HG02884 (cell line): Measurements from ENCODE around the gene KCTD11.

Experiments
- ATAC-seq: cut with Tn5 transposase; IDR thresholded peaks from one replicate; pipeline ENCODE4 v1.9.1; 2021; ENCODE audit warnings: mild to moderate bottlenecking, moderate library complexity; ENCODE audit not compliant: unreplicated experiment

The KCTD11 gene

GRCh38 chr17:7351665-7352502, at the start of gene KCTD11:
TSS of gene KCTD11 (plus strand) at chr17:7352162.
- ATAC-seq = peak; percentile 49

GRCh38 chr17:7304179-7304578, 47.8 kb upstream of the KCTD11 start:
- no peak for ATAC-seq

DNA sequence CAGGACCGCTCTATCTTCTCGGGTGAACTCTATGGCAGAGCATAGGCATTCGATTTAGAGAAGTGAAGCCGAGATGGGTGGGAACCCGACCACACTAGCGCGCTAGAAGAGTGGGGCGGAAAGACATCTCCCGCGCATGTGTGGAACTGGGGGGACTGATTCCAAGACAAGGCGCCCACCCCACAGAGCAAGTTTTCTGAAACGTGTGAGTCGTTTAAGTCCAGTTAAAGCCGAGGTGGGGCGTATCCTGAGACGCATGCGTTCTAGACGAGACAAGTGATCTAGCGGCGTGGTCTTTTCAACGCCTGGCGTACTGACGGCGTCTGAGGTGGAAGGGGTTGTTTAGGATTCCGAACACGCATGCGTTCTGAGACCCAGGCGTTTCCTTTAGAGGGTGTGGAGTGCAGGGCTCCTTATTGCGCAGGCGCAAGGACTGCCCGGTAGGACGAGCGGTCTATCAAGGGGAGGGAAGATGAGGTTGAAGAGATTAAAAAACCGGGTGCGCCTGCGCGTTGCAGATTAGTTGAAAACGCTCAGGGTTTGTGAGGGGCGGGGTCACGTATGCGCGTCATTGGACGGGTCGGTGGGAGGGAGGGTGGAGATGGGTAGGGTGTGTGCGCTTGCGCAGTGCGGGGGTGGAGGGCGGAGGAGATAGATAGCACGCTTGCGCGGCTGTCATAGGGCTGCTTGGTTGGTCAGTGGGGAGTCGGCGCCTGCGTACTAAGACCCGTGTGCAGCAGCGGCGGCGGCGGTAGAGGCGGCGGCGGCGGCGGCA, 44.9 kb upstream of the KCTD11 start, which contains the start of gene EIF5A:
EIF5A (plus strand) TSS at position 718 of the 775 bp plus-strand sequence. CDS start 2,008 bp downstream, outside the sequence.
- ATAC-seq = peak; percentile 61

DNA sequence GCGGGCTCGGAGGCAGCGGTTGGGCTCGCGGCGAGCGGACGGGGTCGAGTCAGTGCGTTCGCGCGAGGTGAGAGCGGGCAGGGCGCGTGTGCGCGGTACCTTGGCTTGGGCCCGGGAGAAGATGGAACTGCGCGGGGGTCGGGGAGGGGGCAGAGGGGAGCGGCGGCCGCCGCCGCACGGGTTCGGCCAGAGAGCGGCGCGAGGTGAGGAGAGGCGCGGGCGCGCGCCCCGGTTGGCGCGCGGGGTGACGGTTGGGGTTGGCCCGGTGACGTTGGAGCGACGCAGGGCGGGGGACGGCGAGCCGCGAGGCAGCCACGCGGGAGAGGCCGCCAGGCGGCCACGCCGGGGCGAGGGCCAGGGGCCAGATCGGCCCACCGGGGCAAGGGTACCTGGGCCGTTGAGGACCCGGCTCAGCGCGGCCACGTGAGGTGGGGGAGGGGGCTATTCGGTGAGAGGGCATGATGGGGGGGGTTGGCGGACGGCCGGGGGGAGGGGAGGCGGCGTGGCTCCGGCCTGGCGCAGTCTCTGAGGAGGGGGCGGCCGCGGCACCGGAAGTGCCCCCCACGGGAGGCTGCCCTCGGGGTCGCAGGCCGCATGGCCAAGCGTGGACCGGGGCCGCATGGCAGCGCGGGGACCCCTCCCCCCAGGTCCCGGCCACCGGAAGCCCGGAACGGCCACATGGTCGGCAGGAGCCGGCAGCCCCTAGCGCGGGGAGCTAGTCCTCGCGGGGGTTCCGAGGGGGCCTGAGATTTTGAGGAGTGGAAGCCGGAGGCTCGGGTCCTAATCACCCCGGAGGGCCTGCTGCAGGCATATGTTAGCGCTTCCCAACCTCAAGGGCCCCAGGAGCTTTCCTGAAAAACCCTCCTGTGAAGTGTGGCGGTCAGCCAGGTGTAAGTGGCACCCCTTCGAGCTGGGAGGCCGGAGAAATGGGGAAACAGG, 44.0 kb upstream of the KCTD11 start:
- ATAC-seq = no peak

DNA sequence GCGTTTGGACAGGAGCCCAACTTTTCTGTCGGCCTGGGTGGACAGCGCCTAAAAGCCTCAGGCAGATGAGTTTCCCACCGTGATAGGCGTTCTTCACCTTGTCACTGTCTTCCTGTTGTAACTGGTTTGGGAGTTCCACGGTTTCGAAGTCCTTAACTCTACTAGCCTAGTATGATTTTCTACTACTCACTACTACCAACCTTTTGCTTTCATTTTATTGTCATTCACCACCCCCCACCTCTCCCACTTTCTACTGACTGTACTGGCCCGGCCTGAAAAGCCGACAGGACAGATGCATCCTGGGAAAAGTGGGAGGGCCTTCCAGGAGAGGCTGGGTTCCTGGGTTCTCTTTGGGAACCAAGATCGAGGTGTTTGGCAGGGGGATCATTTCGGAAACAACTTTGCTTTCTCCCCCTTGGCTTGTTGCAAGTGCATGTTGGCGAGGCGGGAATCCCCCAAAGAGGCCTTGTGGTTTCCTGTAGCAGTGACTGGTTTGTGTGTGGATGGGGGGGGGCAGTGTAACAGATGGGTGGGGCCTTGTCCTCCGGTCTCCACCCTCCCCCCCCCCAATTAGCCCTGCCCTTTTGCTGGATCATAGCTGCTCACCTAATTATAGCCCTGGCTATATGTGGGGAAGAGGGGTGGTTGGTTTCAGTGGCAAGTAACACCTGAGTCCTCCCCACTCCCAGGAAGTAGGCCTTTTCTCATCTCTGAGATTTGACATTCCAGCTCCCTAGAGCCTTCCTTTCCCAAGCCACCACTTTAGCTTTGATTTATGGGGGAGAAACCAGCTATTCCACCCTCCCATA, 43.1 kb upstream of the KCTD11 start:
- ATAC-seq = no peak

- ATAC-seq = no peak
Observed at GRCh38 chr17:7309628-7310027, 42.3 kb upstream of the KCTD11 start.

- no peak for ATAC-seq
Observed at GRCh38 chr17:7311110-7311705, 40.8 kb upstream of the KCTD11 start.

GRCh38 chr17:7312432-7313087, 39.4 kb upstream of the KCTD11 start:
- ATAC-seq = no peak

DNA sequence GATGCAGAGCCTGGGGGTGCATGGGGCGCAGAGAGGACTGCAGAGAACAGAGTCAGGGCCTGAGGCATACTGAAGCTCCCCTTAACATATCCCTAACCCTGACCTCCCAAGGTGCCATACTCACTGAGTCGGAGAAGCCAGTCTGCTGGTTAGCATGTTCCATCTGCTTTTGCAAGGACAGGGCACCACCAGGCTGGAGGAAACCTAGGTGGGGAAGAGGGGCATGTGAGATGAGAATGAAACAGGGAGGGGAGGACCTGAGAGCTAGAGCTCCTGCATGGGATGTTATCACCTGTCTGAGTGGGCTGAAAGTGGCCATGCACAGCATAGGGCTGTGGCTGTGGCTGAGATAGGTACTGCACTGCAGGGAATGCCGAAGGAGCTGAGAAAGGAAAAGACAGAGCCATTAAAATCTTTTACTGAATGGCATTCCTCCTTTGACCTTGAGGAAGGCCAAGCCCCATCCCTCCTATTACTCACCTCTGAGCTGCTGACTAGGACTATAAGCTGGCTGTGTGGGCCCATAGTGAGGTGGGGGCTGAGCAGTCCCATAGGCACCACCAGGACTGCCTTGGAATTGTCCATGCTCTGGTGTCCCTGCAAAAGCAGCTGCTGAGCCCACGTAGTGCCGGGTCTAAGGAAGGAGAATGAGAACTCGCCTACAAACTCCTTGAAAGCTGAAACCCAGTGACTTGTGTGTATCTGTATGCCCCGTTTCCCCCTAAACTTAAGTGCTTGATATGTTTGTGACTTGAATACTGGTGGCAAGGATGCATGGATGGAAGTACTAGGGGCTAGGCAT, 38.7 kb upstream of the KCTD11 start:
- no peak for ATAC-seq

DNA sequence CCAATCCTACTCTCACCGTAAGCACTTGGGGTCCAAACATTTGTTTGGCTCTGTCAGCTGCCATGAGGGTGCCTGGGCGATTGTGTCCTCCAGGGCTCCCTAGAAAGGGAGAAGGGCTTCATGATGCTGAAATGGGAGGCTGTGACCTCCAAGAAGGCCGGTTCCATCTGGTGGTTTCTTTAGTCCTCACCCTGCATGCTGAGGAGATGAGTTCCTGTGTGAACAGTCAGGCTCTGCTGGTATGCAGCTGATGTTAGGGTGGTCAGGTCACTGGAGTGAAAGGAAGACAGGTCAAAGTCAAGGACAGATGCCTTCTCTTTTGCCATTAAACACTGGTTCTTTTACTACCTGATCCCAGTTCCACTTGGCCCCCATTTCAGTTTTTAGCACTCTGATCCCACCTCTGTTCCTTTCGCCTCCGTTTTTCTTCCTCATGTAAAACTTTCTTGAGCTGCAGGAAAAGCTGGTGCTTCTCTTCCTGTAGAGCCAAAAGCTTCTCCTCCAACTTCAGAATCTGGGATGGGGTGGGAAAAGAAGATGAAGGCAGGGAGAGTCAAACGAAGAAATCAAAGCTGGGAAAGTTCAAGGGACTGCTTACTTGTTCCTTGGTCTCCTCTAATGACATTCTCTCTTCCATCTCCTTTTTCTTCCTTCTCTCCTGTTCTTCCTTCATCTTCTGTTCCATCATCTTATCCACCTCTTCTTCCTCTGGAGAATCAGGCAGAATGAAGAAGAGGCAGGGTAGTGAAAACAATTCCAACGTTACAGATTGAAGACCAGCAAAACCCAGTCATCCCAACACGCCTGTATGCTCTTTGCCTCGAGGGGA, 37.9 kb upstream of the KCTD11 start:
- ATAC-seq = no peak

DNA sequence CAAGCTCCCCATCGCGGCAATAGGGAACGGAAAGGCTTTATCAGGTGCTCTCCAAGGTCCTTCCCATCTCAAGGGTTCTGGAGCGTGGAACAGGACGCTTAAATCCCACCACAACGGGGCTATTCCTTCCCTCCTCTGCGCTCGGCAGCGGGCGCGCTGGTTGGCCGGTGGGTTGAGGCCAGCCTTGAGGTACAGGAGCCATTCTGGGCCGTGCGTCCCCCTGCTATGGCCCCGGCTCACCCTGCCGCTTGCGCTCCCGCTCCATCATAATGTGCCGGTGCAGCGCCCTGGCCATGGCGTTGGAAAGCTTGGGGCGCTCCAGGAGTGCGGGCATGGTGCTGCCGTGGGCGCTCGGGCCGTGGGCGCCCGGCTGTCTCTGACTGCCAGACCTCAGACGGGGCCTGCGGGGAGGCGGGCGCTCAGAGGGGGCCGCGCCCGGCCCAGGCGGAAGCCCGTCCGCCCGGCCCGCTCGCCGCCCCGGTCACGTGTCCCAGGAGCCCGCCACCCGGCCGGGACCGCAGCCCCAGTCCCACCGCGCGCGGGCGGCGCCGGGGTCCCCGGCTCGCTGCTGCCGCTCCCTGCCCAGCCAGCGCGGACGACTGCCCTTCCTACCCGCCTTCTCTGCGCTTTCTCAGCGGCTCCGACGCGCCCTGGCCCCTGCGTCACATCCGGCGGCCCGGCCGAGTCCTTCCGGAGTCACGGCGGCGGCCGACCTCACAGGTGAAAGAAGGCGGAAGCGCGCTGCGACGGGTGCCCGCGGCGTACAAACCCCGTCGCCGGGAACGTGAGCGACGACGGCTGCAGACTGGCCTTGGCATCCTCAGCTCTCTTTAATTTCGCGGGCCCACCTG, 37.0 kb upstream of the KCTD11 start, which contains the start of gene GPS2:
GPS2 (minus strand) TSS at position 642 of the 851 bp plus-strand sequence; CDS start at position 334, 308 bp downstream.
- peak; percentile 56 for ATAC-seq

DNA sequence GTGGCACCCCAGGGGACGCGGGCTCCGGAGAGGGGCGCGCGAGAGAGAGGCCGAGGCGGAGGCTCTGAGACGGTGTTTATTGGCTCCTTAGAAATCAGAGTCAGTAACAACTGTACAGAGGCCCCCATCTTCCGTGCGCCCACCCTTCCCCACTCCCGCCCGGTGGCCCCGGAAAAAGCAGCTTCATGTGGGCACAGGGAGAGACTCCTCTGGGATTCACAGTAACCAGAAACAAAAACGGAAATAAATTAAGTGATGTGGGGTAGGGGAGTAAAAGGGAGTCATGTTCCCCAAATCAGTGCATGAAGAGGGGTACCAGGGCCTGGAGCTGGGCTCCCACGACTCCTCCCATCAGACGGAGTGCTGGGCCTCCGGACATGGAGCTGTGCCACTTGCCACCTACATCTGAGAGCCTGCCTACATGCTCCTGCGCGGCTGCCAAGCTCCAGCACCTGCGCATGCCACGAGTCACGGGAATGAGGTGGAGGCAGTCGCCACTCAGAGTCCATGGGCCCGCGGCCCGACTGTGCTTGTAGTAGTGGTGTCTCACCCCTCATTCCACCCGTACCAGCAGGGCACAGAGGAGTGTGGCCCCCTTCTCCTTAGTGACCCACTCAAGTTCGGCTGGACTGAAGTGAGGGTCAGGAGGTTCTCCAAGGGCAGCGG, 36.3 kb upstream of the KCTD11 start:
- ATAC-seq = no peak

- ATAC-seq = no peak
Observed at GRCh38 chr17:7317161-7317803, 34.7 kb upstream of the KCTD11 start.

GRCh38 chr17:7318121-7318860, 33.7 kb upstream of the KCTD11 start:
- ATAC-seq = no peak

GRCh38 chr17:7321466-7321865, 30.5 kb upstream of the KCTD11 start:
- no peak for ATAC-seq
